Neural cell (in vitro differentiated cells): Measurements from ENCODE around the gene TMEM117. TPM values are rescaled to one million over a fixed set of nuclear protein-coding genes. Genes with fewer than 3 reads are reported as not detected.

ENCODE experiments used
- H2AFZ ChIP-seq: fragments of 200-600, 300-800 bp; sonication (generic), shearing (Covaris generic); 2 replicates; pipeline ENCODE4 v1.6.0; 2014; ENCODE audit warnings: low read depth, mild to moderate bottlenecking, antibody characterized with exemption, low read length, moderate library complexity
- H3F3A ChIP-seq: fragments of 200-600 bp; shearing (Covaris generic); 2 replicates; pipeline ENCODE4 v1.6.1; 2016; ENCODE audit warnings: mild to moderate bottlenecking, moderate library complexity, mixed read lengths, antibody characterized with exemption, low read length; ENCODE audit not compliant: insufficient read depth, poor library complexity, severe bottlenecking
- H3K27ac ChIP-seq: fragments of 200-600, 300-800 bp; sonication (generic), shearing (Covaris generic); 2 replicates; pipeline ENCODE4 v1.5.1; 2014; ENCODE audit warnings: mild to moderate bottlenecking, low read length, moderate library complexity
- H3K27me3 ChIP-seq: fragments of 300-800, 200-600 bp; sonication (generic), shearing (Covaris generic); 2 replicates; pipeline ENCODE4 v1.6.0; 2014; ENCODE audit warnings: mild to moderate bottlenecking, low read depth, low read length, moderate library complexity; ENCODE audit not compliant: insufficient read depth
- H3K36me3 ChIP-seq: fragments of 300-800, 200-600 bp; sonication (generic), shearing (Covaris generic); 2 replicates; pipeline ENCODE4 v1.5.1; 2014; ENCODE audit warnings: mild to moderate bottlenecking, antibody characterized with exemption, low read length, moderate library complexity; ENCODE audit not compliant: insufficient read depth
- H3K4me2 ChIP-seq: fragments of 300-800, 200-600 bp; sonication (generic), shearing (Covaris generic); 2 replicates; pipeline ENCODE4 v1.6.0; 2014; ENCODE audit warnings: mild to moderate bottlenecking, low read length
- H3K4me3 ChIP-seq: fragments of 300-800, 200-600 bp; sonication (generic), shearing (Covaris generic); 2 replicates; pipeline ENCODE4 v1.5.1; 2014; ENCODE audit warnings: mild to moderate bottlenecking, low read length, moderate library complexity
- H3K79me2 ChIP-seq: fragments of 200-600 bp; shearing (Covaris generic); replicated peaks from 2 replicates; pipeline ENCODE4 v1.6.0; 2014; ENCODE audit warnings: mild to moderate bottlenecking, low read length, moderate library complexity; ENCODE audit not compliant: insufficient read depth
- H3K9ac ChIP-seq: fragments of 300-800, 200-600 bp; sonication (generic), shearing (Covaris generic); 2 replicates; pipeline ENCODE4 v1.6.1; 2016; ENCODE audit warnings: mild to moderate bottlenecking, low read length, mixed read lengths
- H3K9me2 ChIP-seq: fragments of 200-600 bp; shearing (Covaris generic); 2 replicates; pipeline ENCODE4 v1.6.1; 2016; ENCODE audit warnings: mild to moderate bottlenecking, low read length, mixed read lengths; ENCODE audit not compliant: insufficient read depth
- H3K9me3 ChIP-seq: fragments of 200-600, 300-800 bp; sonication (generic), shearing (Covaris generic); 2 replicates; pipeline ENCODE4 v1.6.1; 2016; ENCODE audit warnings: mild to moderate bottlenecking, mixed run types, low read length, moderate library complexity, mixed read lengths
- H4K20me1 ChIP-seq: fragments of 200-600 bp; shearing (Covaris generic); 2 replicates; pipeline ENCODE4 v1.6.1; 2016; ENCODE audit warnings: mild to moderate bottlenecking, mixed run types; ENCODE audit not compliant: insufficient read depth
- CTCF ChIP-seq: fragments of 450-650 bp; IDR thresholded peaks from 2 replicates; pipeline ENCODE4 v1.5.1; 2014; ENCODE audit warnings: antibody characterized with exemption, mild to moderate bottlenecking, moderate library complexity; ENCODE audit not compliant: poor library complexity, severe bottlenecking
- EP300 ChIP-seq: fragments of 450-650 bp; conservative IDR thresholded peaks from 2 replicates; pipeline ENCODE4 v1.6.1; 2014; ENCODE audit warnings: antibody characterized with exemption, mild to moderate bottlenecking, moderate library complexity; ENCODE audit not compliant: poor library complexity, severe bottlenecking
- EZH2 ChIP-seq: fragments of 200-600, 300-800 bp; shearing (Covaris generic), sonication (generic); IDR thresholded peaks from 2 replicates; pipeline ENCODE4 v1.6.1; 2014; ENCODE audit warnings: antibody characterized with exemption, low read length, borderline replicate concordance, mild to moderate bottlenecking; ENCODE audit not compliant: insufficient read depth, poor library complexity, severe bottlenecking
- MXI1 ChIP-seq: fragments of 450-650 bp; conservative IDR thresholded peaks from 2 replicates; pipeline ENCODE4 v1.6.1; 2014; ENCODE audit warnings: antibody characterized with exemption, mild to moderate bottlenecking; ENCODE audit not compliant: poor library complexity, severe bottlenecking
- POLR2AphosphoS5 ChIP-seq: IDR thresholded peaks from 2 replicates; pipeline ENCODE4 v1.6.1; 2012
- RAD21 ChIP-seq: fragments of 450-650 bp; conservative IDR thresholded peaks from 2 replicates; pipeline ENCODE4 v1.6.1; 2014; ENCODE audit warnings: antibody characterized with exemption, mild to moderate bottlenecking, moderate library complexity
- REST ChIP-seq: IDR thresholded peaks from 2 replicates; pipeline ENCODE4 v1.6.1; 2012; ENCODE audit warnings: borderline replicate concordance
- SMC3 ChIP-seq: fragments of 450-650 bp; conservative IDR thresholded peaks from 2 replicates; pipeline ENCODE4 v1.6.1; 2014; ENCODE audit warnings: antibody characterized with exemption, mild to moderate bottlenecking, moderate library complexity; ENCODE audit not compliant: poor library complexity
- TAF1 ChIP-seq: IDR thresholded peaks from 2 replicates; pipeline ENCODE4 v1.6.1; 2012; ENCODE audit warnings: low read depth
- polyA plus RNA-seq: library from polyadenylated mRNA; depleted of rRNA; stranded (reverse); fragments of >200 nt; gene quantifications from 2 replicates; pipeline ENCODE4 v1.2.3, GENCODE V29; 2014

TMEM117 gene
- polyA plus RNA-seq, 1 donor from 2014 or later: 5.3 TPM

GRCh38 chr12:43931187-43931586 is 95.3 kb downstream of the TMEM117 start:
- Histone ChIP-seq H3K36me3 (no peaks in the 10 kb centered on the region), H3K9ac (no peak overlapping the region), H3K27ac (no peak overlapping the region), H3K79me2 (no peaks in the 10 kb centered on the region), H3K4me3 (no peak overlapping the region), H3K4me2 (no peak overlapping the region), H4K20me1 (no peaks in the 10 kb centered on the region), H2AFZ (no peak overlapping the region), H3K9me2 (no peaks in the 10 kb centered on the region), H3K9me3 (no peaks in the 10 kb centered on the region), H3K27me3 (no peaks in the 10 kb centered on the region), H3F3A (no peaks in the 10 kb centered on the region)
- TF ChIP-seq CTCF: no peak
- TF ChIP-seq SMC3: no peak

GRCh38 chr12:43935581-43935980 is 99.7 kb downstream of the TMEM117 start:
- Histone ChIP-seq H3K9ac (no peak overlapping the region), H3F3A (no peaks in the 10 kb centered on the region), H3K27ac (no peak overlapping the region), H2AFZ (no peak overlapping the region), H3K27me3 (no peaks in the 10 kb centered on the region), H3K9me3 (no peaks in the 10 kb centered on the region), H3K4me2 (no peak overlapping the region), H3K4me3 (no peak overlapping the region), H3K79me2 (no peaks in the 10 kb centered on the region), H3K36me3 (no peaks in the 10 kb centered on the region), H3K9me2 (no peaks in the 10 kb centered on the region), H4K20me1 (no peaks in the 10 kb centered on the region)
- TF ChIP-seq POLR2AphosphoS5 (no peak), RAD21 (no peak), MXI1 (no peak), TAF1 (no peak), EP300 (no peak), CTCF (no peak), EZH2 (no peak), SMC3 (no peak), REST (no peak)
